Breast epithelium (tissue), 4 donors: ENCODE measurements around the gene PHLPP2. TPM values are rescaled to one million over a fixed set of nuclear protein-coding genes. Genes with fewer than 3 reads are reported as not detected.
A peak's percentile ranks its signal among the peaks of the same experiment; 100 is the strongest.

ENCODE experiments used
- DNase-seq, 2 donors: peaks; one replicate each; pipeline ENCODE4 v3.0.0-alpha.2; 2019; ENCODE audit warnings: low spot score in 2 of 2
- H3K27ac ChIP-seq, 2 donors: fragments of 200-600 bp; sonication (generic) in 1 of 2; one replicate each; pipeline ENCODE4 v1.5.1; 2016 to 2019; ENCODE audit warnings: mild to moderate bottlenecking in 1 of 2
- H3K27me3 ChIP-seq, 2 donors: fragments of 200-600 bp; sonication (generic) in 1 of 2; one replicate each; pipeline versions ENCODE4 v1.5.1 to v1.6.0; 2017 to 2019; ENCODE audit warnings: control low read depth in 1 of 2, mild to moderate bottlenecking in 1 of 2
- H3K36me3 ChIP-seq: fragments of 200-600 bp; one replicate; pipeline ENCODE4 v1.5.1; 2019
- H3K4me1 ChIP-seq, 2 donors: fragments of 200-600 bp; sonication (generic); one replicate each; pipeline ENCODE4 v1.5.1; 2016 to 2019; ENCODE audit warnings: control low read depth in 1 of 2
- H3K4me3 ChIP-seq, 3 donors: fragments of 200-600 bp; sonication (generic); 1 replicate in 2 of 3; 2 replicates in 1 of 3; pipeline ENCODE4 v1.5.1; 2016 to 2019; ENCODE audit warnings: mild to moderate bottlenecking in 3 of 3, moderate library complexity in 2 of 3
- H3K9me3 ChIP-seq, 2 donors: fragments of 200-600 bp; sonication (generic) in 1 of 2; one replicate each; pipeline ENCODE4 v1.5.1; 2016 to 2019; ENCODE audit warnings: control low read depth in 1 of 2
- POLR2A ChIP-seq: fragments of 450-650 bp; IDR thresholded peaks from one replicate; pipeline ENCODE4 v1.6.1; 2016; ENCODE audit warnings: antibody characterized with exemption, mild to moderate bottlenecking, moderate library complexity
- POLR2AphosphoS5 ChIP-seq, 3 donors: sonication (generic); formaldehyde crosslinking; IDR thresholded peaks; one replicate each; pipeline ENCODE4 v1.6.1; 2017; ENCODE audit warnings: antibody characterized with exemption in 3 of 3
- intact Hi-C: fragments of 100-400 bp; cut with DNase I; formaldehyde crosslinking; loops from one replicate; pipeline ENCODE4 v1.15.1; 2023; ENCODE audit warnings: low total_unique reads
- total RNA-seq, 3 donors: library from RNA; depleted of rRNA; stranded (reverse); fragments of >200 nt; gene quantifications; one replicate each; pipeline ENCODE4 v1.1.0, GENCODE V29; 2016
- TF ChIP-seq, protein P1 (sequence below), 3 donors: fragments of 450-650 bp; IDR thresholded peaks; one replicate each; pipeline ENCODE4 v1.5.1; 2016 to 2017; ENCODE audit warnings: antibody characterized with exemption in 3 of 3, mild to moderate bottlenecking in 3 of 3, moderate library complexity in 3 of 3

The PHLPP2 gene
- total RNA-seq, 3 donors from 2014 or later: 12.5 to 16.1 (median 15.5) TPM

GRCh38 chr16:71647391-71647790, 77.1 kb downstream of the PHLPP2 start:
- Histone ChIP-seq H3K36me3 (no peaks in the 10 kb centered on the region), H3K4me1 (no peaks in the 10 kb centered on the region), H3K27me3 (no peaks in the 10 kb centered on the region), H3K27ac (no peak overlapping the region), H3K4me3 (no peak overlapping the region), H3K9me3 (no peaks in the 10 kb centered on the region)
- DNase-seq: no peak
- intact Hi-C loops: no loop called here
- TF ChIP-seq, protein P1, sequence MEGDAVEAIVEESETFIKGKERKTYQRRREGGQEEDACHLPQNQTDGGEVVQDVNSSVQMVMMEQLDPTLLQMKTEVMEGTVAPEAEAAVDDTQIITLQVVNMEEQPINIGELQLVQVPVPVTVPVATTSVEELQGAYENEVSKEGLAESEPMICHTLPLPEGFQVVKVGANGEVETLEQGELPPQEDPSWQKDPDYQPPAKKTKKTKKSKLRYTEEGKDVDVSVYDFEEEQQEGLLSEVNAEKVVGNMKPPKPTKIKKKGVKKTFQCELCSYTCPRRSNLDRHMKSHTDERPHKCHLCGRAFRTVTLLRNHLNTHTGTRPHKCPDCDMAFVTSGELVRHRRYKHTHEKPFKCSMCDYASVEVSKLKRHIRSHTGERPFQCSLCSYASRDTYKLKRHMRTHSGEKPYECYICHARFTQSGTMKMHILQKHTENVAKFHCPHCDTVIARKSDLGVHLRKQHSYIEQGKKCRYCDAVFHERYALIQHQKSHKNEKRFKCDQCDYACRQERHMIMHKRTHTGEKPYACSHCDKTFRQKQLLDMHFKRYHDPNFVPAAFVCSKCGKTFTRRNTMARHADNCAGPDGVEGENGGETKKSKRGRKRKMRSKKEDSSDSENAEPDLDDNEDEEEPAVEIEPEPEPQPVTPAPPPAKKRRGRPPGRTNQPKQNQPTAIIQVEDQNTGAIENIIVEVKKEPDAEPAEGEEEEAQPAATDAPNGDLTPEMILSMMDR (IDR thresholded peaks at IDR 0.05): no peak
- TF ChIP-seq POLR2A (no peak), POLR2AphosphoS5 (IDR thresholded peaks at IDR 0.05) (no peak)

DNA sequence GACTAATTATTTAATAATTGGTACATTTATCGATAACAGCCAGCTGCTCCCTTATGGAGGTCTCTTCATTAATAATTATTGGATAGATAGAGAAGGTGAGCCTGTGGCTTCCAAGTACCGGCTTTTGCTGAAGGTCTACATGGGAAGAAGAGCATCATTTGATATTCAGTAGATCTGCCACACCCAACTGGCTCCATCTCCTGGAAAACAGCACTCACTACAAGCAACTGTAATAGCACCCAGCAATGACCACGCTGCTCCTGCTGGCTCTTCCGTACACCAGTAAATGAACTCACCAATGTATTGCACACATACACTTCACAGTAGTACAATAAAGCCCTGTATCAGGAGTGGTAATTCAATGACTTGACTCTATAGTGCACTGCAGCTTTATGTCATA, 79.1 kb downstream of the PHLPP2 start:
- no peaks in the 10 kb centered on the region for H3K4me1 ChIP-seq
- no peak for TF ChIP-seq POLR2A
- TF ChIP-seq, protein P1 (IDR thresholded peaks at IDR 0.05): peak in 2 of 3 donors; percentile 15 to 25
- no peak for TF ChIP-seq POLR2AphosphoS5 (IDR thresholded peaks at IDR 0.05)
- no peaks in the 10 kb centered on the region for H3K36me3 ChIP-seq
- no peak overlapping the region for H3K27ac ChIP-seq
- intact Hi-C loops: no loop called here
- no peak overlapping the region for H3K4me3 ChIP-seq
- no peak for DNase-seq
- no peaks in the 10 kb centered on the region for H3K9me3 ChIP-seq
- no peaks in the 10 kb centered on the region for H3K27me3 ChIP-seq

DNA sequence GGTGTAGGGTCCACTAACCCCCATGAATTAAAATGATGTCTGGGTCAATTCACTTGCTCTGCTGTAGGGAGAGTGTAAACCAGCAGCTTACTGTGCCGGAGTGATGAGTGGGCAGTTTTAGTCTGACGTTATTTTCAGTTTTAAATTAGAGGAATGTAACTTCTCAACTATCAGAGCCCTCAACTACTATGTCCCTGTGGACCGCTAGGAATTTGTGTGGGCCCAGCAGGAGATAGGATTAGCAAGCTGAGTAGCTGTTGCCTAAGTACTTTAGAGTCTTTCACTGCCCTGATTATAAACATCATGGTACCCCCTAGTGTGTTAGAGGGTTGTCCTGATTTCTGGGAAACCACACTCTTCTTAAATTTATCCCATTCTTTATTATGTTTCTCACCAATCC, 87.1 kb downstream of the PHLPP2 start:
- no peak overlapping the region for H3K4me3 ChIP-seq
- H3K9me3 ChIP-seq: no peaks in the 10 kb centered on the region
- no peaks in the 10 kb centered on the region for H3K36me3 ChIP-seq
- intact Hi-C loops: no loop called here
- H3K27me3 ChIP-seq: no peaks in the 10 kb centered on the region
- no peak for DNase-seq
- no peaks in the 10 kb centered on the region for H3K4me1 ChIP-seq
- H3K27ac ChIP-seq: no peak overlapping the region
- TF ChIP-seq, protein P1 (IDR thresholded peaks at IDR 0.05): no peak
- no peak for TF ChIP-seq POLR2AphosphoS5 (IDR thresholded peaks at IDR 0.05)
- no peak for TF ChIP-seq POLR2A

- Histone ChIP-seq H3K27ac (no peak overlapping the region), H3K4me1 (no peaks in the 10 kb centered on the region), H3K27me3 (no peaks in the 10 kb centered on the region), H3K9me3 (no peaks in the 10 kb centered on the region), H3K36me3 (no peaks in the 10 kb centered on the region), H3K4me3 (no peak overlapping the region)
- TF ChIP-seq POLR2A: no peak
- TF ChIP-seq, protein P1 (IDR thresholded peaks at IDR 0.05): no peak
- no peak for TF ChIP-seq POLR2AphosphoS5 (IDR thresholded peaks at IDR 0.05)
- intact Hi-C loops: no loop called here
- DNase-seq: no peak
Measured at GRCh38 chr16:71635632-71636031, 88.9 kb downstream of the PHLPP2 start.

- Histone ChIP-seq H3K27me3 (peaks cover 0 to 1% of the 10 kb centered on the region in 2 donors), H3K4me3 (no peak overlapping the region), H3K9me3 (no peaks in the 10 kb centered on the region), H3K27ac (no peak overlapping the region), H3K4me1 (no peaks in the 10 kb centered on the region), H3K36me3 (no peaks in the 10 kb centered on the region)
- TF ChIP-seq POLR2AphosphoS5 (IDR thresholded peaks at IDR 0.05) (no peak), POLR2A (no peak)
- TF ChIP-seq, protein P1 (IDR thresholded peaks at IDR 0.05): no peak
- DNase-seq: no peak
- intact Hi-C loops: no loop called here
Measured at GRCh38 chr16:71631776-71632175, 92.7 kb downstream of the PHLPP2 start.
